ENCODE results near the gene MYL5. TPM values are rescaled to one million over a fixed set of nuclear protein-coding genes. Genes with fewer than 3 reads are reported as not detected.

MYL5 gene
- total and polyA plus RNA-seq, 10 of the 15 experiments (the other 5 are each of a cell fraction or from before 2014, with no cell fraction given) = 1.2 to 13.8 (median 7.1) TPM

GRCh38 chr4:707929-708630, 33.7 kb downstream of the MYL5 start:
- Histone ChIP-seq H3K9me3 (replicated peaks; ENCODE audit: control insufficient read depth, insufficient read depth, low read length) (no peaks in the 10 kb centered on the region), H3K36me3 (ENCODE audit: control insufficient read depth in 2 of 2, insufficient read depth in 2 of 2, low read length in 1 of 2) (peaks cover 1 to 2% of the 10 kb centered on the region in 2 experiments; a peak in 3 of 4 replicates), H2AFZ (ENCODE audit: control insufficient read depth, low read depth, low read length) (no peak overlapping the region), H3K27me3 (replicated peaks in 1 of 2; ENCODE audit: control insufficient read depth in 2 of 2, insufficient read depth in 2 of 2, low read length in 1 of 2) (no peaks in the 10 kb centered on the region), H3K79me2 (ENCODE audit: control insufficient read depth, insufficient read depth, low read length) (peaks cover 36% of the 10 kb centered on the region), H4K20me1 (ENCODE audit: control insufficient read depth, insufficient read depth) (no peaks in the 10 kb centered on the region), H3K4me1 (ENCODE audit: control insufficient read depth, insufficient read depth, low read length) (no peaks in the 10 kb centered on the region; the same call in 1 of the 2 replicates), H3K4me2 (ENCODE audit: control insufficient read depth, insufficient read depth) (peak overlapping the region; percentile 55; the same call in 1 of the 2 replicates), H3K27ac (ENCODE audit: control insufficient read depth, insufficient read depth) (no peak overlapping the region), H3K4me3 (no peak overlapping the region), H3K9ac (ENCODE audit: control insufficient read depth, insufficient read depth, low read length) (no peak overlapping the region)
- intact Hi-C loops (cut with micrococcal nuclease; ENCODE audit: unreplicated experiment) (no loop called here), in situ Hi-C loops (cut with MboI) (no loop called here)
- ChIA-PET CTCF (no interaction called here), POLR2A (no interaction called here), RAD21 (ENCODE audit: unreplicated experiment) (no interaction called here), SMC1A (ENCODE audit: uncharacterized antibody, unreplicated experiment) (no interaction called here)
- BruUV-seq (replicated peaks) = no TSS peak
- TF ChIP-seq BCL11A (IDR thresholded peaks at IDR 0.05; ENCODE audit: low read depth, low read length) (no peak), NFXL1 (IDR thresholded peaks at IDR 0.05; ENCODE audit: borderline replicate concordance) (no peak), RAD51 (IDR thresholded peaks at IDR 0.05) (no peak), MEF2B (IDR thresholded peaks at IDR 0.05; ENCODE audit: partially characterized antibody, poor library complexity, severe bottlenecking) (no peak), ASH2L (IDR thresholded peaks at IDR 0.05; ENCODE audit: borderline replicate concordance, low read depth) (no peak), CHD2 (IDR thresholded peaks at IDR 0.05; ENCODE audit: borderline replicate concordance, low read depth, low read length) (no peak), ATF7 (IDR thresholded peaks at IDR 0.05; ENCODE audit: low read depth) (no peak), ZNF384 (IDR thresholded peaks at IDR 0.05; ENCODE audit: borderline replicate concordance, low read depth, low read length) (no peak), ZBED1 (IDR thresholded peaks at IDR 0.05; ENCODE audit: borderline replicate concordance) (no peak), STAT3 (IDR thresholded peaks at IDR 0.05; ENCODE audit: low read depth, low read length) (no peak), IRF4 (IDR thresholded peaks at IDR 0.05; ENCODE audit: low read depth, low read length) (no peak), BCLAF1 (IDR thresholded peaks at IDR 0.05) (no peak), ZNF207 (IDR thresholded peaks at IDR 0.05; ENCODE audit: borderline replicate concordance) (no peak), USF1 (IDR thresholded peaks at IDR 0.05; ENCODE audit: borderline replicate concordance, extremely low read length, insufficient read depth, low read depth, low read length) (no peak), ESRRA (IDR thresholded peaks at IDR 0.05; ENCODE audit: low read length) (no peak)
- WGBS (ENCODE audit: insufficient coverage, insufficient replicate concordance, low lambda C conversion rate, missing lambda C conversion rate) = 100% methylated on average over 9 of the region's 11 CpGs
- ATAC-seq = no peak
- no peak for FAIRE-seq
- DNase-seq (ENCODE audit: low read depth, low spot score) = no peak

All from GM12878 (cell line).